WTC11 (cell line): ENCODE results near the gene SLC4A11. TPM values are rescaled to one million over a fixed set of nuclear protein-coding genes. Genes with fewer than 3 reads are reported as not detected.

Source experiments
- ATAC-seq: fragments of 200-7000 bp; cut with Tn5 transposase; 2 replicates; pipeline ENCODE4 v1.10.0; 2021; ENCODE audit warnings: mild to moderate bottlenecking, moderate library complexity
- CTCF ChIA-PET: fragments of 300-600 bp; sonication (Branson Sonifier 250); formaldehyde crosslinking; loops from one replicate; lab custom pipeline; 2021; ENCODE audit warnings: antibody characterized with exemption; lab: Charles Lee
- POLR2A ChIA-PET: fragments of 350-600 bp; sonication (Branson Sonifier 250); formaldehyde crosslinking; loops from one replicate; lab custom pipeline; 2021; ENCODE audit warnings: antibody characterized with exemption; lab: Charles Lee
- DNase-seq: peaks from one replicate; pipeline ENCODE4 v3.0.0; 2021; ENCODE audit warnings: low spot score
- H3K27ac Mint-ChIP-seq: 2 replicates; pipeline ENCODE4 v1.8.0; 2021; ENCODE audit warnings: mixed read lengths
- H3K27me3 Mint-ChIP-seq: 2 replicates; pipeline ENCODE4 v1.8.0; 2021; ENCODE audit warnings: low read depth, mild to moderate bottlenecking, moderate library complexity, mixed read lengths
- H3K36me3 Mint-ChIP-seq: 2 replicates; pipeline ENCODE4 v1.8.0; 2021; ENCODE audit warnings: mixed read lengths
- H3K4me1 Mint-ChIP-seq: 2 replicates; pipeline ENCODE4 v1.8.0; 2022; ENCODE audit warnings: mixed read lengths
- H3K4me3 Mint-ChIP-seq: 2 replicates; pipeline ENCODE4 v1.8.0; 2021; ENCODE audit warnings: mild to moderate bottlenecking, moderate library complexity, mixed read lengths
- H3K9me3 Mint-ChIP-seq: 2 replicates; pipeline ENCODE4 v1.8.0; 2021; ENCODE audit warnings: mixed read lengths
- ELF4 ChIP-seq: sonication (generic); formaldehyde crosslinking; IDR thresholded peaks from 2 replicates; pipeline ENCODE4 v1.8.1; 2022; ENCODE audit warnings: low read depth, mild to moderate bottlenecking, moderate library complexity, missing genetic modification reagents
- FOXK1 ChIP-seq: sonication (generic); formaldehyde crosslinking; IDR thresholded peaks from 2 replicates; pipeline ENCODE4 v1.8.0; 2022; ENCODE audit warnings: mild to moderate bottlenecking, moderate library complexity, missing genetic modification reagents
- GTF2I ChIP-seq: fragments of 250-450 bp; sonication (Bioruptor Pico); conservative IDR thresholded peaks from 2 replicates; pipeline ENCODE4 v1.4.0; 2021; ENCODE audit warnings: mild to moderate bottlenecking
- IRF2 ChIP-seq: sonication (generic); formaldehyde crosslinking; IDR thresholded peaks from 2 replicates; pipeline ENCODE4 v1.8.0; 2022; ENCODE audit warnings: low read depth, missing genetic modification reagents, borderline replicate concordance
- JUN ChIP-seq: sonication (generic); formaldehyde crosslinking; IDR thresholded peaks from 2 replicates; pipeline ENCODE4 v1.8.0; 2023; ENCODE audit warnings: mild to moderate bottlenecking, missing genetic modification reagents
- KAT7 ChIP-seq: sonication (generic); formaldehyde crosslinking; IDR thresholded peaks from 2 replicates; pipeline ENCODE4 v1.8.1; 2023; ENCODE audit warnings: missing genetic modification reagents, mild to moderate bottlenecking, borderline replicate concordance
- SOX15 ChIP-seq: fragments of 250-450 bp; sonication (Bioruptor Pico); IDR thresholded peaks from 2 replicates; pipeline ENCODE4 v1.9.0; 2021; ENCODE audit warnings: mild to moderate bottlenecking
- ZNF121 ChIP-seq: sonication (generic); formaldehyde crosslinking; IDR thresholded peaks from 2 replicates; pipeline ENCODE4 v1.8.0; 2023; ENCODE audit warnings: missing genetic modification reagents
- ZNF219 ChIP-seq: sonication (generic); formaldehyde crosslinking; IDR thresholded peaks from 2 replicates; pipeline ENCODE4 v1.8.0; 2023; ENCODE audit warnings: missing genetic modification reagents, mild to moderate bottlenecking, borderline replicate concordance
- ZNF263 ChIP-seq: sonication (generic); formaldehyde crosslinking; IDR thresholded peaks from 2 replicates; pipeline ENCODE4 v1.8.1; 2022; ENCODE audit warnings: low read depth, mild to moderate bottlenecking, moderate library complexity, missing genetic modification reagents
- ZNF317 ChIP-seq: sonication (generic); formaldehyde crosslinking; IDR thresholded peaks from 2 replicates; pipeline ENCODE4 v1.8.1; 2023; ENCODE audit warnings: low read depth, mild to moderate bottlenecking, moderate library complexity, missing genetic modification reagents, borderline replicate concordance
- ZNF396 ChIP-seq: fragments of 250-450 bp; sonication (Bioruptor Pico); IDR thresholded peaks from 2 replicates; pipeline ENCODE4 v1.8.0; 2021; ENCODE audit warnings: mild to moderate bottlenecking, moderate library complexity, borderline replicate concordance
- total RNA-seq: library from RNA; stranded (reverse); gene quantifications from 3 replicates; pipeline ENCODE4 v1.2.3, GENCODE V29; 2021
- TF ChIP-seq, protein P1 (sequence below): fragments of 250-450 bp; sonication (Bioruptor Pico); IDR thresholded peaks from 2 replicates; pipeline ENCODE4 v1.9.0; 2021; ENCODE audit warnings: moderate library complexity, mild to moderate bottlenecking, inconsistent platforms, borderline replicate concordance
- TF ChIP-seq, protein P2 (sequence below): fragments of 250-450 bp; sonication (Bioruptor Pico); IDR thresholded peaks from 2 replicates; pipeline ENCODE4 v1.8.0; 2021; ENCODE audit warnings: mild to moderate bottlenecking
- TF ChIP-seq, protein P3 (sequence below): fragments of 250-450 bp; sonication (Bioruptor Pico); IDR thresholded peaks from 2 replicates; pipeline ENCODE4 v1.9.0; 2021; ENCODE audit warnings: mild to moderate bottlenecking
- TF ChIP-seq, protein P4 (sequence below): sonication (generic); formaldehyde crosslinking; IDR thresholded peaks from 2 replicates; pipeline ENCODE4 v1.8.0; 2023; ENCODE audit warnings: mild to moderate bottlenecking, missing genetic modification reagents
- TF ChIP-seq, protein P5 (sequence below): sonication (generic); formaldehyde crosslinking; IDR thresholded peaks from 2 replicates; pipeline ENCODE4 v1.8.1; 2023; ENCODE audit warnings: mild to moderate bottlenecking, missing genetic modification reagents, moderate library complexity
- TF ChIP-seq, protein P6 (sequence below): sonication (generic); formaldehyde crosslinking; IDR thresholded peaks from 2 replicates; pipeline ENCODE4 v1.8.1; 2023; ENCODE audit warnings: mild to moderate bottlenecking, missing genetic modification reagents
- TF ChIP-seq, protein P7 (sequence below): fragments of 250-450 bp; sonication (Bioruptor Pico); conservative IDR thresholded peaks from 2 replicates; pipeline ENCODE4 v1.9.0; 2021; ENCODE audit warnings: mild to moderate bottlenecking
- TF ChIP-seq, protein P8 (sequence below): sonication (generic); formaldehyde crosslinking; IDR thresholded peaks from 2 replicates; pipeline ENCODE4 v1.8.1; 2023; ENCODE audit warnings: mild to moderate bottlenecking, moderate library complexity, missing genetic modification reagents
- TF ChIP-seq, protein P9 (sequence below): sonication (generic); formaldehyde crosslinking; conservative IDR thresholded peaks from 2 replicates; pipeline ENCODE4 v1.8.1; 2022; ENCODE audit warnings: mild to moderate bottlenecking, missing genetic modification reagents

Gene SLC4A11
- total RNA-seq, 1 experiment from 2014 or later, result 39.5 TPM

DNA sequence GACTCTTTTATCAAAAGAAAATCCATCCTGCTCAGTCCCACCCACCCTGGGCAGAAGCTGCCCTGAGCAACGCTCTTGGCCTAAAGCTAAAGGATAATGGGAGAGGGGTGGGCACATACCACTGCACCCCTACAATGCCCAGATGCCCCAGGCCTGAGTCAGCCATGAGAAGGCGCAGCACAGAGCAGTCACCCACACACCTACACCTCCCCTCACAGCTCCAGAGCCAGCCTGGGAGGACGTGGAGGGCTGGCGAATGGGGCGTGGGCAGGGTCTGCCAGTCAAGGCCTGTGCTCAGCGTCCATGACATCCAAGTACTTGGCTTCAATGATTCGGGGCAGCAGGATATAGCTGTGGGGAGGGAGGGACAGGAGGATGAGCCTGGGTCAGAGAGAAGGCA is 11.5 kb downstream of the SLC4A11 start:
- Mint-ChIP-seq H3K4me3 (no peak overlapping the region), H3K9me3 (no peaks in the 10 kb centered on the region), H3K4me1 (no peaks in the 10 kb centered on the region), H3K27ac (no peak overlapping the region), H3K27me3 (no peaks in the 10 kb centered on the region), H3K36me3 (peaks cover 4% of the 10 kb centered on the region)
- peak; percentile 7; the same call in 1 of the 2 replicates for ATAC-seq
- TF ChIP-seq, protein P1, sequence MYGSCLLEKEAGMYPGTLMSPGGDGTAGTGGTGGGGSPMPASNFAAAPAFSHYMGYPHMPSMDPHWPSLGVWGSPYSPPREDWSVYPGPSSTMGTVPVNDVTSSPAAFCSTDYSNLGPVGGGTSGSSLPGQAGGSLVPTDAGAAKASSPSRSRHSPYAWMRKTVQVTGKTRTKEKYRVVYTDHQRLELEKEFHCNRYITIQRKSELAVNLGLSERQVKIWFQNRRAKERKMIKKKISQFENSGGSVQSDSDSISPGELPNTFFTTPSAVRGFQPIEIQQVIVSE (CRISPR knock-in tag), result no peak
- TF ChIP-seq ZNF396 (no peak), ZNF121 (CRISPR knock-in tag) (0 out of 2 replicates have a peak, but pooled peaks have one; percentile 15), GTF2I (CRISPR knock-in tag) (no peak)
- ChIA-PET CTCF (interaction anchor here (1.3 to 2.0 kb wide), 4 partner anchors 9 to 23 kb away, joined by 4 to 12 read pairs (median 4); partner anchors contain the start of gene SLC4A11), POLR2A (interaction anchor here (1.0 kb wide), 1 partner anchor 12 kb away, joined by 3 read pairs; no protein-coding TSS in a partner anchor)
- DNase-seq, result no peak

DNA sequence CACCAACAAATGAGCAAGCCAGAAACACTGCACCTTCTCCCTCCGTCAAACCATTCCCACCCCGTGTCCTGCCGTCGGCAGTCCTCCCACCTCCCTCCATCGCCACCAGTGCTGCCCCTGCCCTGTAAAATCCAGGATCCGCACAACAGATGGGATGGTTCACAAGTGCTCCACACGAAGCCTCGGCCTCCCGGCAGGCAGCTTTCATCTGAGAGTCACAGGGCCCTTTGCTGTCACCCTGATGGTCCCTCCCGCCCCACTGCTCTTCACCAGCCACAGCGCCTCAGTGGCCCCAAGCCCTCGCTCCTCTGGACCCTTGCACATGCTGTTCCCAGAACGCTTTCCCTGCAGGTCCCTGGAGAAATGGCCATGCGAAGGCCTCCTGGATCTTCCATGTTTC is 12.1 kb downstream of the SLC4A11 start:
- Mint-ChIP-seq H3K27me3 (no peaks in the 10 kb centered on the region), H3K27ac (peak overlapping the region; percentile 29; the same call in 1 of the 2 replicates), H3K4me1 (no peaks in the 10 kb centered on the region), H3K9me3 (no peaks in the 10 kb centered on the region), H3K4me3 (no peak overlapping the region), H3K36me3 (peaks cover 4% of the 10 kb centered on the region)
- CTCF ChIA-PET, result interaction anchor here (1.4 to 2.0 kb wide), 3 partner anchors 8 to 23 kb away, joined by 4 to 12 read pairs (median 5); partner anchors contain the start of gene SLC4A11
- no peak for DNase-seq
- POLR2A ChIA-PET, result interaction anchor here (1.0 kb wide), 1 partner anchor 13 kb away, joined by 3 read pairs; no protein-coding TSS in a partner anchor
- no peak for ATAC-seq
- TF ChIP-seq, protein P2, sequence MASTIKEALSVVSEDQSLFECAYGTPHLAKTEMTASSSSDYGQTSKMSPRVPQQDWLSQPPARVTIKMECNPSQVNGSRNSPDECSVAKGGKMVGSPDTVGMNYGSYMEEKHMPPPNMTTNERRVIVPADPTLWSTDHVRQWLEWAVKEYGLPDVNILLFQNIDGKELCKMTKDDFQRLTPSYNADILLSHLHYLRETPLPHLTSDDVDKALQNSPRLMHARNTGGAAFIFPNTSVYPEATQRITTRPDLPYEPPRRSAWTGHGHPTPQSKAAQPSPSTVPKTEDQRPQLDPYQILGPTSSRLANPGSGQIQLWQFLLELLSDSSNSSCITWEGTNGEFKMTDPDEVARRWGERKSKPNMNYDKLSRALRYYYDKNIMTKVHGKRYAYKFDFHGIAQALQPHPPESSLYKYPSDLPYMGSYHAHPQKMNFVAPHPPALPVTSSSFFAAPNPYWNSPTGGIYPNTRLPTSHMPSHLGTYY (CRISPR knock-in tag), result no peak
- TF ChIP-seq ZNF317 (CRISPR knock-in tag) (no peak), JUN (no peak), ZNF219 (CRISPR knock-in tag) (no peak), ZNF263 (CRISPR knock-in tag) (no peak), SOX15 (CRISPR knock-in tag) (no peak), KAT7 (CRISPR knock-in tag) (no peak), ELF4 (CRISPR knock-in tag) (no peak), IRF2 (CRISPR knock-in tag) (no peak), FOXK1 (CRISPR knock-in tag) (no peak)
- TF ChIP-seq, protein P3, sequence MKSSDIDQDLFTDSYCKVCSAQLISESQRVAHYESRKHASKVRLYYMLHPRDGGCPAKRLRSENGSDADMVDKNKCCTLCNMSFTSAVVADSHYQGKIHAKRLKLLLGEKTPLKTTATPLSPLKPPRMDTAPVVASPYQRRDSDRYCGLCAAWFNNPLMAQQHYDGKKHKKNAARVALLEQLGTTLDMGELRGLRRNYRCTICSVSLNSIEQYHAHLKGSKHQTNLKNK, result no peak
- TF ChIP-seq, protein P4, sequence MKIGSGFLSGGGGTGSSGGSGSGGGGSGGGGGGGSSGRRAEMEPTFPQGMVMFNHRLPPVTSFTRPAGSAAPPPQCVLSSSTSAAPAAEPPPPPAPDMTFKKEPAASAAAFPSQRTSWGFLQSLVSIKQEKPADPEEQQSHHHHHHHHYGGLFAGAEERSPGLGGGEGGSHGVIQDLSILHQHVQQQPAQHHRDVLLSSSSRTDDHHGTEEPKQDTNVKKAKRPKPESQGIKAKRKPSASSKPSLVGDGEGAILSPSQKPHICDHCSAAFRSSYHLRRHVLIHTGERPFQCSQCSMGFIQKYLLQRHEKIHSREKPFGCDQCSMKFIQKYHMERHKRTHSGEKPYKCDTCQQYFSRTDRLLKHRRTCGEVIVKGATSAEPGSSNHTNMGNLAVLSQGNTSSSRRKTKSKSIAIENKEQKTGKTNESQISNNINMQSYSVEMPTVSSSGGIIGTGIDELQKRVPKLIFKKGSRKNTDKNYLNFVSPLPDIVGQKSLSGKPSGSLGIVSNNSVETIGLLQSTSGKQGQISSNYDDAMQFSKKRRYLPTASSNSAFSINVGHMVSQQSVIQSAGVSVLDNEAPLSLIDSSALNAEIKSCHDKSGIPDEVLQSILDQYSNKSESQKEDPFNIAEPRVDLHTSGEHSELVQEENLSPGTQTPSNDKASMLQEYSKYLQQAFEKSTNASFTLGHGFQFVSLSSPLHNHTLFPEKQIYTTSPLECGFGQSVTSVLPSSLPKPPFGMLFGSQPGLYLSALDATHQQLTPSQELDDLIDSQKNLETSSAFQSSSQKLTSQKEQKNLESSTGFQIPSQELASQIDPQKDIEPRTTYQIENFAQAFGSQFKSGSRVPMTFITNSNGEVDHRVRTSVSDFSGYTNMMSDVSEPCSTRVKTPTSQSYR (CRISPR knock-in tag), result no peak
- TF ChIP-seq, protein P5, sequence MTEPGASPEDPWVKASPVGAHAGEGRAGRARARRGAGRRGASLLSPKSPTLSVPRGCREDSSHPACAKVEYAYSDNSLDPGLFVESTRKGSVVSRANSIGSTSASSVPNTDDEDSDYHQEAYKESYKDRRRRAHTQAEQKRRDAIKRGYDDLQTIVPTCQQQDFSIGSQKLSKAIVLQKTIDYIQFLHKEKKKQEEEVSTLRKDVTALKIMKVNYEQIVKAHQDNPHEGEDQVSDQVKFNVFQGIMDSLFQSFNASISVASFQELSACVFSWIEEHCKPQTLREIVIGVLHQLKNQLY, result no peak
- TF ChIP-seq, protein P6, sequence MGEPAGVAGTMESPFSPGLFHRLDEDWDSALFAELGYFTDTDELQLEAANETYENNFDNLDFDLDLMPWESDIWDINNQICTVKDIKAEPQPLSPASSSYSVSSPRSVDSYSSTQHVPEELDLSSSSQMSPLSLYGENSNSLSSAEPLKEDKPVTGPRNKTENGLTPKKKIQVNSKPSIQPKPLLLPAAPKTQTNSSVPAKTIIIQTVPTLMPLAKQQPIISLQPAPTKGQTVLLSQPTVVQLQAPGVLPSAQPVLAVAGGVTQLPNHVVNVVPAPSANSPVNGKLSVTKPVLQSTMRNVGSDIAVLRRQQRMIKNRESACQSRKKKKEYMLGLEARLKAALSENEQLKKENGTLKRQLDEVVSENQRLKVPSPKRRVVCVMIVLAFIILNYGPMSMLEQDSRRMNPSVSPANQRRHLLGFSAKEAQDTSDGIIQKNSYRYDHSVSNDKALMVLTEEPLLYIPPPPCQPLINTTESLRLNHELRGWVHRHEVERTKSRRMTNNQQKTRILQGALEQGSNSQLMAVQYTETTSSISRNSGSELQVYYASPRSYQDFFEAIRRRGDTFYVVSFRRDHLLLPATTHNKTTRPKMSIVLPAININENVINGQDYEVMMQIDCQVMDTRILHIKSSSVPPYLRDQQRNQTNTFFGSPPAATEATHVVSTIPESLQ (CRISPR knock-in tag), result no peak
- TF ChIP-seq, protein P7, sequence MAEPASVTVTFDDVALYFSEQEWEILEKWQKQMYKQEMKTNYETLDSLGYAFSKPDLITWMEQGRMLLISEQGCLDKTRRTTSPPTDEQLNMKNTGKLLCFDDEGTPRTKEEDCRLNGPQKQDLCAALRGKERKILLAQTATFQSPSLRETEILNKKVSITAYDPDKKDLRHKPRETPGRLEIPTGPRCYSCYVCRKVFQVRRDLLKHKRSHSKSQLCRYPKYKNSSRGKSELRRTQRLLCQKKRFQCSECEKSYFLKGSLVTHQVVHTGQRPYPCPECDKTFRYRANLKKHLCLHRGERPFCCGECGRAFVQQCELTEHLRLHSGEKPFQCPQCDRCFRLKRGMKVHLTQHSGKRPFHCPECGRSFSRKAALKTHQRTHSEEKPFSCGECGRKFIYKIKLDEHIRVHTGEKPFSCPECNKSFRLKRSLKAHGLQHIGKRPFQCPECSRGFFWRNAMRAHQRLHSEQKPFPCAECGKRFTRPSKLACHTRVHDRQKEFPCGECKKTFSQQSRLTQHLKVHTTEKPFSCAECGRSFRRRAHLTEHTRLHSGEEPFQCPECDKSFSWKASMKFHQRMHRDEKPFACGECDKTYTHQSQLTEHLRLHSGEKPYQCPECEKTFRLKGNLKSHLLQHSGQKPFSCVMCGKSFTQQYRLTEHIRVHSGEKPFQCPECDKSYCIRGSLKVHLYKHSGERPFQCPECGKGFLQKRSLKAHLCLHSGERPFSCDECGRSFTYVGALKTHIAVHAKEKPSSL, result no peak
- TF ChIP-seq, protein P8, sequence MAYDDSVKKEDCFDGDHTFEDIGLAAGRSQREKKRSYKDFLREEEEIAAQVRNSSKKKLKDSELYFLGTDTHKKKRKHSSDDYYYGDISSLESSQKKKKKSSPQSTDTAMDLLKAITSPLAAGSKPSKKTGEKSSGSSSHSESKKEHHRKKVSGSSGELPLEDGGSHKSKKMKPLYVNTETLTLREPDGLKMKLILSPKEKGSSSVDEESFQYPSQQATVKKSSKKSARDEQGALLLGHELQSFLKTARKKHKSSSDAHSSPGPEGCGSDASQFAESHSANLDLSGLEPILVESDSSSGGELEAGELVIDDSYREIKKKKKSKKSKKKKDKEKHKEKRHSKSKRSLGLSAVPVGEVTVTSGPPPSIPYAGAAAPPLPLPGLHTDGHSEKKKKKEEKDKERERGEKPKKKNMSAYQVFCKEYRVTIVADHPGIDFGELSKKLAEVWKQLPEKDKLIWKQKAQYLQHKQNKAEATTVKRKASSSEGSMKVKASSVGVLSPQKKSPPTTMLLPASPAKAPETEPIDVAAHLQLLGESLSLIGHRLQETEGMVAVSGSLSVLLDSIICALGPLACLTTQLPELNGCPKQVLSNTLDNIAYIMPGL, result no peak
- TF ChIP-seq, protein P9, sequence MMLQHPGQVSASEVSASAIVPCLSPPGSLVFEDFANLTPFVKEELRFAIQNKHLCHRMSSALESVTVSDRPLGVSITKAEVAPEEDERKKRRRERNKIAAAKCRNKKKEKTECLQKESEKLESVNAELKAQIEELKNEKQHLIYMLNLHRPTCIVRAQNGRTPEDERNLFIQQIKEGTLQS, result no peak
